GM18508 (cell line): ENCODE data around the gene CLDN2.

Source experiments
- ATAC-seq: cut with Tn5 transposase; IDR thresholded peaks from one replicate; pipeline ENCODE4 v1.9.1; 2021; ENCODE audit warnings: moderate number of reproducible peaks; ENCODE audit not compliant: insufficient read depth, unreplicated experiment

CLDN2 gene

GRCh38 chrX:106917830-106918500 is 2.2 kb upstream of the CLDN2 start:
- ATAC-seq: no peak

GRCh38 chrX:106921637-106922036 is 1.4 kb downstream of the CLDN2 start:
- ATAC-seq: no peak

GRCh38 chrX:106927023-106927422 is 6.8 kb downstream of the CLDN2 start:
- no peak for ATAC-seq

- no peak for ATAC-seq
Observed at GRCh38 chrX:106927700-106928099, 7.5 kb downstream of the CLDN2 start.

GRCh38 chrX:106928227-106928626 is 8.0 kb downstream of the CLDN2 start:
- no peak for ATAC-seq

GRCh38 chrX:106931831-106932491 is 11.8 kb downstream of the CLDN2 start:
- ATAC-seq: no peak

- ATAC-seq: no peak
Observed at GRCh38 chrX:106932492-106932923, 12.3 kb downstream of the CLDN2 start.

- no peak for ATAC-seq
Observed at GRCh38 chrX:106932960-106933537, 12.8 kb downstream of the CLDN2 start.

GRCh38 chrX:106933538-106933961 is 13.3 kb downstream of the CLDN2 start:
- no peak for ATAC-seq

- ATAC-seq: no peak
Observed at GRCh38 chrX:106935175-106935574, 15.0 kb downstream of the CLDN2 start.

GRCh38 chrX:106936246-106936645 is 16.0 kb downstream of the CLDN2 start:
- ATAC-seq: no peak

GRCh38 chrX:106939566-106939965 is 19.4 kb downstream of the CLDN2 start:
- ATAC-seq: no peak

- ATAC-seq: no peak
Observed at GRCh38 chrX:106940068-106940467, 19.9 kb downstream of the CLDN2 start.

- ATAC-seq: no peak
Observed at GRCh38 chrX:106946464-106946863, 26.3 kb downstream of the CLDN2 start.

GRCh38 chrX:106948641-106949040 is 28.4 kb downstream of the CLDN2 start:
- no peak for ATAC-seq

- no peak for ATAC-seq
Observed at GRCh38 chrX:106949366-106949765, 29.2 kb downstream of the CLDN2 start.

- ATAC-seq: no peak
Observed at GRCh38 chrX:106950381-106950780, 30.2 kb downstream of the CLDN2 start.

- no peak for ATAC-seq
Observed at GRCh38 chrX:106951230-106951629, 31.0 kb downstream of the CLDN2 start.

- no peak for ATAC-seq
Observed at GRCh38 chrX:106952089-106952488, 31.9 kb downstream of the CLDN2 start.

- no peak for ATAC-seq
Observed at GRCh38 chrX:106952538-106952937, 32.3 kb downstream of the CLDN2 start.

- no peak for ATAC-seq
Observed at GRCh38 chrX:106952988-106953387, 32.8 kb downstream of the CLDN2 start.

GRCh38 chrX:106954041-106954440 is 33.8 kb downstream of the CLDN2 start:
- ATAC-seq: no peak
